ENCODE results near the gene GET3.

Gene GET3

GRCh38 chr19:12763100-12763499 lies 25.8 kb downstream of the GET3 start:
- no peak overlapping the region for H3K4me2 ChIP-seq
- H4K20me1 ChIP-seq, result peaks cover 0 to 6% (median 0%) of the 10 kb centered on the region in 11 experiments; a peak in 2 of 22 replicates
- H3K27ac ChIP-seq, result no peak overlapping the region
- H3K9me3 ChIP-seq (replicated peaks in 1 of 11), result no peaks in the 10 kb centered on the region
- no peak overlapping the region for H3K4me3 ChIP-seq
- TF ChIP-seq Cebpa-rat (IDR thresholded peaks at IDR 0.05), result no peak
- H3K27me3 ChIP-seq, result no peaks in the 10 kb centered on the region
- H3K36me3 ChIP-seq, result peaks cover 0 to 13% (median 6%) of the 10 kb centered on the region in 11 experiments; a peak in 11 of 22 replicates
- peaks cover 0 to 8% (median 4%) of the 10 kb centered on the region in 10 experiments; a peak in 7 of 20 replicates for H3K4me1 ChIP-seq
- no peak overlapping the region for H3K9ac ChIP-seq

- TF ChIP-seq Cebpa-rat (IDR thresholded peaks at IDR 0.05), result no peak
These were observed 27.4 kb downstream of the GET3 start for GRCh38 chr19:12764698-12765097.

GRCh38 chr19:12766051-12766521 lies 28.8 kb downstream of the GET3 start:
- Histone ChIP-seq H3K4me1 (peaks cover 12 to 24% (median 17%) of the 10 kb centered on the region in 10 experiments), H3K4me2 (peak overlapping the region; percentile 65 to 93 (median 79)), H3K27ac (no peak overlapping the region), H3K9ac (peak overlapping the region in 10 of 11 experiments; percentile 3 to 61 (median 32); a peak in 12 of 22 replicates), H3K9me3 (replicated peaks in 1 of 11) (no peaks in the 10 kb centered on the region), H3K27me3 (no peaks in the 10 kb centered on the region), H3K36me3 (peaks cover 0 to 13% (median 6%) of the 10 kb centered on the region in 11 experiments; a peak in 11 of 22 replicates), H3K4me3 (peak overlapping the region; percentile 33 to 69 (median 52); a peak in 17 of 20 replicates), H4K20me1 (peaks cover 0 to 19% (median 0%) of the 10 kb centered on the region in 11 experiments; a peak in 5 of 22 replicates)
- no peak for TF ChIP-seq Cebpa-rat (IDR thresholded peaks at IDR 0.05)

More at GRCh38 chr19:12764698-12765097, 27.4 kb downstream of the GET3 start:
- Histone ChIP-seq H3K4me2 (no peak overlapping the region), H3K4me1 (peaks cover 6 to 15% (median 10%) of the 10 kb centered on the region in 10 experiments), H3K9ac (no peak overlapping the region), H3K4me3 (no peak overlapping the region), H3K9me3 (replicated peaks in 1 of 11) (no peaks in the 10 kb centered on the region), H3K36me3 (peaks cover 0 to 13% (median 6%) of the 10 kb centered on the region in 11 experiments; a peak in 11 of 22 replicates), H3K27ac (no peak overlapping the region), H4K20me1 (peaks cover 0 to 7% (median 0%) of the 10 kb centered on the region in 11 experiments; a peak in 3 of 22 replicates), H3K27me3 (no peaks in the 10 kb centered on the region)

- Histone ChIP-seq H3K4me3 (no peak overlapping the region), H3K36me3 (peaks cover 0 to 13% (median 6%) of the 10 kb centered on the region in 11 experiments; a peak in 11 of 22 replicates), H3K27me3 (no peaks in the 10 kb centered on the region), H4K20me1 (peaks cover 0 to 23% (median 0%) of the 10 kb centered on the region in 11 experiments; a peak in 5 of 22 replicates), H3K9ac (0 out of 22 replicates have a peak overlapping the region, but pooled peaks of 1 of the 11 experiments have one; percentile 14), H3K27ac (no peak overlapping the region), H3K9me3 (replicated peaks in 1 of 11) (no peaks in the 10 kb centered on the region), H3K4me1 (peaks cover 12 to 32% (median 24%) of the 10 kb centered on the region in 10 experiments), H3K4me2 (no peak overlapping the region)
- no peak for TF ChIP-seq Cebpa-rat (IDR thresholded peaks at IDR 0.05)
These were observed 29.9 kb downstream of the GET3 start for GRCh38 chr19:12767150-12767549.

GRCh38 chr19:12767666-12768065 lies 30.4 kb downstream of the GET3 start:
- TF ChIP-seq Cebpa-rat (IDR thresholded peaks at IDR 0.05), result no peak
- no peak overlapping the region for H3K27ac ChIP-seq
- H3K9me3 ChIP-seq (replicated peaks in 1 of 11), result no peaks in the 10 kb centered on the region
- H3K4me2 ChIP-seq, result no peak overlapping the region
- H4K20me1 ChIP-seq, result peaks cover 0 to 24% (median 0%) of the 10 kb centered on the region in 11 experiments; a peak in 6 of 22 replicates
- peaks cover 0 to 13% (median 6%) of the 10 kb centered on the region in 11 experiments; a peak in 11 of 22 replicates for H3K36me3 ChIP-seq
- H3K4me1 ChIP-seq, result peaks cover 14 to 36% (median 28%) of the 10 kb centered on the region in 10 experiments
- H3K27me3 ChIP-seq, result no peaks in the 10 kb centered on the region
- peak overlapping the region in 1 of 11 experiments; percentile 14; a peak in 1 of 22 replicates for H3K9ac ChIP-seq
- no peak overlapping the region for H3K4me3 ChIP-seq

- H3K4me1 ChIP-seq, result peaks cover 24 to 54% (median 42%) of the 10 kb centered on the region in 10 experiments
- peaks cover 0 to 32% (median 0%) of the 10 kb centered on the region in 11 experiments; a peak in 7 of 22 replicates for H4K20me1 ChIP-seq
- H3K27me3 ChIP-seq, result no peaks in the 10 kb centered on the region
- H3K4me3 ChIP-seq, result peak overlapping the region in 5 of 10 experiments; percentile 17 to 52 (median 28); a peak in 5 of 20 replicates
- H3K27ac ChIP-seq, result peak overlapping the region in 1 of 11 experiments; percentile 28; a peak in 1 of 22 replicates
- H3K9me3 ChIP-seq (replicated peaks in 1 of 11), result no peaks in the 10 kb centered on the region
- peak overlapping the region in 7 of 11 experiments; percentile 17 to 64 (median 48); a peak in 6 of 22 replicates for H3K9ac ChIP-seq
- peaks cover 0 to 2% (median 0%) of the 10 kb centered on the region in 11 experiments; a peak in 3 of 22 replicates for H3K36me3 ChIP-seq
- peak overlapping the region; percentile 73 to 92 (median 88) for H3K4me2 ChIP-seq
- TF ChIP-seq Cebpa-rat (IDR thresholded peaks at IDR 0.05), result no peak
These were observed 32.4 kb downstream of the GET3 start for GRCh38 chr19:12769689-12770088.

- H3K36me3 ChIP-seq, result no peaks in the 10 kb centered on the region; a peak in 1 of 22 replicates
- peaks cover 28 to 57% (median 47%) of the 10 kb centered on the region in 10 experiments for H3K4me1 ChIP-seq
- H3K4me3 ChIP-seq, result no peak overlapping the region
- no peak overlapping the region for H3K27ac ChIP-seq
- H3K27me3 ChIP-seq, result no peaks in the 10 kb centered on the region
- no peak overlapping the region for H3K9ac ChIP-seq
- H3K9me3 ChIP-seq (replicated peaks in 1 of 11), result no peaks in the 10 kb centered on the region
- TF ChIP-seq Cebpa-rat (IDR thresholded peaks at IDR 0.05), result no peak
- H4K20me1 ChIP-seq, result peaks cover 0 to 32% (median 0%) of the 10 kb centered on the region in 11 experiments; a peak in 7 of 22 replicates
- H3K4me2 ChIP-seq, result no peak overlapping the region
These were observed 33.6 kb downstream of the GET3 start for GRCh38 chr19:12770922-12771321.

- no peak for TF ChIP-seq Cebpa-rat (IDR thresholded peaks at IDR 0.05)
- Histone ChIP-seq H3K4me1 (peaks cover 35 to 67% (median 48%) of the 10 kb centered on the region in 10 experiments), H3K27ac (no peak overlapping the region), H4K20me1 (peaks cover 0 to 32% (median 0%) of the 10 kb centered on the region in 11 experiments; a peak in 7 of 22 replicates), H3K4me3 (no peak overlapping the region), H3K9ac (peak overlapping the region in 1 of 11 experiments; percentile 42; a peak in 2 of 22 replicates), H3K9me3 (replicated peaks in 1 of 11) (no peaks in the 10 kb centered on the region), H3K27me3 (no peaks in the 10 kb centered on the region), H3K36me3 (no peaks in the 10 kb centered on the region; a peak in 1 of 22 replicates), H3K4me2 (peak overlapping the region in 3 of 11 experiments; percentile 10 to 26 (median 13); a peak in 2 of 22 replicates)
These were observed 35.0 kb downstream of the GET3 start for GRCh38 chr19:12772323-12772722.

- no peak for TF ChIP-seq Cebpa-rat (IDR thresholded peaks at IDR 0.05)
- H3K27me3 ChIP-seq, result no peaks in the 10 kb centered on the region
- H3K36me3 ChIP-seq, result no peaks in the 10 kb centered on the region
- peak overlapping the region in 2 of 11 experiments; percentile 6 to 18; a peak in 1 of 22 replicates for H3K9ac ChIP-seq
- H3K9me3 ChIP-seq (replicated peaks in 1 of 11), result no peaks in the 10 kb centered on the region
- no peak overlapping the region for H3K27ac ChIP-seq
- H3K4me2 ChIP-seq, result peak overlapping the region in 7 of 11 experiments; percentile 4 to 94 (median 38); a peak in 8 of 22 replicates
- H3K4me3 ChIP-seq, result no peak overlapping the region
- H3K4me1 ChIP-seq, result peaks cover 40 to 71% (median 58%) of the 10 kb centered on the region in 10 experiments
- peaks cover 0 to 26% (median 0%) of the 10 kb centered on the region in 11 experiments; a peak in 6 of 22 replicates for H4K20me1 ChIP-seq
These were observed 36.3 kb downstream of the GET3 start for GRCh38 chr19:12773571-12773970.

Data from BLaER1 treated with 17β-estradiol and CSF1 and Interleukin-3, amounts not matched to agents 10 nM and 100 nM (cell line).